PFSK-1 (cell line): Measurements from ENCODE around the gene PIKFYVE.

ENCODE experiments used
- POLR2AphosphoS5 ChIP-seq: IDR thresholded peaks from 2 replicates; pipeline ENCODE4 v1.6.1; 2012; ENCODE audit warnings: low read depth, mild to moderate bottlenecking, control low read depth, low read length, moderate library complexity
- REST ChIP-seq, 2 experiments: IDR thresholded peaks; 2 replicates each; pipeline versions ENCODE4 v1.6.1 to v1.8.0; 2011 to 2012; ENCODE audit warnings: low read depth in 2 of 2, low read length in 2 of 2, control low read depth in 1 of 2, inconsistent platforms in 1 of 2, mild to moderate bottlenecking in 1 of 2, moderate library complexity in 1 of 2; ENCODE audit not compliant: insufficient read depth in 1 of 2

- no peak for TF ChIP-seq REST (IDR thresholded peaks at IDR 0.05; ENCODE audit: insufficient read depth in 1 of 2, low read depth in 2 of 2, low read length in 2 of 2)
- no peak for TF ChIP-seq POLR2AphosphoS5
Observed at GRCh38 chr2:208240619-208241209, 25.3 kb upstream of the PIKFYVE start.
